GM12878 (cell line): ENCODE data around the gene TLL1.

Source experiments
- ATF7 ChIP-seq: fragments of 450-650 bp; IDR thresholded peaks from 2 replicates; pipeline ENCODE4 v1.6.1; 2016; ENCODE audit warnings: low read depth, mild to moderate bottlenecking
- CREB1 ChIP-seq: IDR thresholded peaks from 2 replicates; pipeline ENCODE4 v1.6.1; 2012; ENCODE audit warnings: low read depth, mild to moderate bottlenecking, inconsistent platforms
- MEF2A ChIP-seq: IDR thresholded peaks from 2 replicates; pipeline ENCODE4 v1.6.1; 2011; ENCODE audit warnings: low read depth, mild to moderate bottlenecking, low read length, moderate library complexity; ENCODE audit not compliant: insufficient read depth

GRCh38 chr4:166039822-166040221, 166.8 kb downstream of the TLL1 start:
- no peak for TF ChIP-seq CREB1
- no peak for TF ChIP-seq ATF7
- TF ChIP-seq MEF2A, result no peak
